KBM-7 (cell line): ENCODE results near the gene MCF2L2.

Source experiments
- DNase-seq: peaks from one replicate; pipeline ENCODE4 v3.0.0-alpha.2; 2015
- in situ Hi-C: fragments of 300-500 bp; cut with MboI; formaldehyde crosslinking; loops from 2 replicates; pipeline ENCODE4 v1.14.3; 2020; ENCODE audit warnings: low sequenced_read_pairs, low pct_unique_long_range_greater_than_20kb, mixed read lengths

The MCF2L2 gene

DNA sequence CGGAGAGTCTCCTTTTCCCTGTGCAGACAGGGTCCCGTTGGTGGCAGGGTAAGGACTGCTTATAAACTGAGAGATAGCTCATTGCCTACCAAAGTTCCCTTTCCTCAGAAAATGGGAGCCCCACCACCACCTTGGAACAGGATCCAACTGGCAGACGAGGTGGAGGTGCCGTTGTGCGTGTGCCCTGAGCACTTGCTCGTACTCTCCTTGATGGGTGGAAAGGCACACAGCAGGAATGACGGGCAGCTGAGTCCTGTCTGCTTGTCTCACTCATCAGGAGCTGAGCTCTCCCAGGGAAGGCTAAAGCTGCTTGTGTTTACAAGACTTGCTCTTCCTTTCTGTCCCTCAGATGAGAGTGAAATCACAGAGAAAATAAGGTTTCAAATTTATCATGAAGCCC, 114.7 kb downstream of the MCF2L2 start:
- in situ Hi-C loops = no loop called here
- no peak for DNase-seq

DNA sequence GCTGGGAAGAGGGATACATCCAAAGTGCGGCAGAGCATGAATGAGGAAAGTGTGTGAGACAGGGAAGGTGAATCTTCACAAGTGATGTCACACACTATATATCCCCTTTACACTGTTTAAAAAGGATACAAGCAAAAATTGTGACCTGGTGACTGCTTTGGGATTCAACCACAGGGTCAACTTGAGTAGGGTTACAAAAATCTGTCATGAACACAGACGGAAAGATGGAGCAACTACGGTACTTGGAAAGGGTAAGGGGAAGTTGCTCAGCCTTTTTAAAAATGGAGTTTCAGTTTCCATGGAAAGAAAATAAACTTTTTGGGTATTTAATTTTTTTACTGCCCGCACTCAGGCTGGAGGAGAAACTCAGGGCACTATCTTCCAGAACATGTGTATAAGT, 115.1 kb downstream of the MCF2L2 start:
- no peak for DNase-seq
- in situ Hi-C loops = no loop called here

DNA sequence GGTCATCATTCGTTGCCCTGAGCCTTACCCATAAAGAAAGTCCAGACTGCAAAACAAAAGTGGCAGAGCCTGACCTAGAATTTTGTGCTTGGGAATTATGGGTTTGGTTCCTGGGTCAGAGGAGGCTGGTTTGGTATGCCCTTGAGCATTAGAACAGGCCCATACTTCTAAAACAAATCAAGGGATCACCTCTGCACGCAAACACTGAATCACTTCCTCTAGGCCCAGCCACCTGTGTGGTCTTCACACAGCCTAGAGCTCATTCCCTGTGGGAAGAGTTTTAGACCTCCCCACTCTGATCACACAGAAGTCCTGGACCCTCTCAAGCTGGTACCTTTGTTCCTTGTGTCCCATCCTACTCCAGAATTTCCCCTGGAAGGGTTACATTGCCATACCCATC, 116.0 kb downstream of the MCF2L2 start:
- DNase-seq = no peak
- in situ Hi-C loops = no loop called here

DNA sequence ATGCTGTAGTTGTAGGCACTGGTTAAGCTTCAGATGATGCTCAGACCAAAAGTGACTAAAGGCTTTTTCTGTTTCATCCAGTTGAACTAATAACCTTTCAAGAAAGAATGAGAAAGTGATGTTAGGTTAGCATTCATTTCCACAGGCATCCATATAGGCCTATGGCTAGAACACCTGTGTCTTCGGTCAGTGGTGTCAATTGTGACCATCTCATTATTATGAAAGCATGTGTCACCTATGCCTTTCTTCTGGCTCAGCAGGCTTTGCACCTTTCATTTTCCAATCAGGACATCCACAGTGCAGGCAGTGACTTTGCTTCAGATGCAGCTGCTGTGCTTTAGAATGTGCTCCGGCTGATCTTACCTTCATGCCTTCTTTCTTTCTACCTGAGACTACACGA, 117.5 kb downstream of the MCF2L2 start:
- in situ Hi-C loops = no loop called here
- no peak for DNase-seq

DNA sequence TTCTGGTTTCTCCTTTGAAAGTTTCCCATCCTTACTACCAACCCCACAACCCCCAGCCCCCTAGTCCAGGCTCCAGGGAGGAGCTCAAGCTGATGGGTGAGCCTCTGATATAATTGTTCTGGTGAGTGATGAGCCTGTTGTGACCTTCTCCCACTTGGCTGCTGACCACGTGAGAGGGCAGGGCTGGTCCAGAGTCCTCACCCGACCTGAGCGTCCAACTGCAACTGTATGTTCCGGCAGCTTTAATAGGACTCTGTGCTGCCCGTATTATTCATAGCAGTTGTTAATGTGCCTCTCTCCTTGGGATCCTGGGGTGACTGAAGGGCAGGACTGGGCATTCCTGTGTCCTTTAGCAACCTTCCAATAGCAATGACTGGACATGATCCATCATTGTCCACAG, 119.1 kb downstream of the MCF2L2 start:
- no peak for DNase-seq
- in situ Hi-C loops = no loop called here

DNA sequence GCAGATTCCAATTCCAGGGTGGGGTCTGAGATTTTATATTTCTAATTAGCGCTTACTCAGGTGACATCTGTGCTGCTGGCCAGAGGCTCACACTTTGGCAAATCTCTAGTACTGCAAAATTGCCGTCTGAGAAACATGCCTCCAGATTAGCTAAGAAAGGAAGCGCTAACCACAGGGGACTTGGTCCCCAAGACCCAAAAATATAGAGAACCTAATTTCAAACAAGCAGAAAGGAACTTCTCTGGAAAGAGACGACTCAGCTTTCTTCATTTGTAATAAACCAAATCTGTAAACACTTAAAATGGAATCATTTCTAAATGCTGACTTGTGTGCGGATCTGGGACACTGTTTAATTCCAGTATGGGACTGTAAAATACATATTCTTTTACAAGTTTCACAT, 119.7 kb downstream of the MCF2L2 start:
- in situ Hi-C loops = no loop called here
- DNase-seq = no peak

DNA sequence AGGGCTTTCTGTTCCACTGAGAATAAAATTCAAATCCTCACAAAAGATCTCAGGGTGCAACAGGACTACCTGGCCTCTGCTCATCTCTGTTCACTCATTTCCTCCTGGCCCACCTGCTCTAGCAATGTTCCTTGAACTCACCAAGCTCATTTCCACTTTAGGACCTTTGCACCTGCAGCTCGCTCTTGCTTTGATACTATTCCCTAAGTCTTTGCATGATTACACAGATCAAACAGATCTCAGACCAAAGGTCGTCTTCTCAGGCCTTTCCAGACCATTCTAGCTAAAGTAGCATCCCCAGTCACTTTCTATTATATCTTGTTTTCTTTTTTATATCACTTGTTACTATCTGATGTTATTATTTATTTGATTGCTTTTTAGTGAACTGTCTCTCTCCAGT, 120.7 kb downstream of the MCF2L2 start:
- no peak for DNase-seq
- in situ Hi-C loops = no loop called here

DNA sequence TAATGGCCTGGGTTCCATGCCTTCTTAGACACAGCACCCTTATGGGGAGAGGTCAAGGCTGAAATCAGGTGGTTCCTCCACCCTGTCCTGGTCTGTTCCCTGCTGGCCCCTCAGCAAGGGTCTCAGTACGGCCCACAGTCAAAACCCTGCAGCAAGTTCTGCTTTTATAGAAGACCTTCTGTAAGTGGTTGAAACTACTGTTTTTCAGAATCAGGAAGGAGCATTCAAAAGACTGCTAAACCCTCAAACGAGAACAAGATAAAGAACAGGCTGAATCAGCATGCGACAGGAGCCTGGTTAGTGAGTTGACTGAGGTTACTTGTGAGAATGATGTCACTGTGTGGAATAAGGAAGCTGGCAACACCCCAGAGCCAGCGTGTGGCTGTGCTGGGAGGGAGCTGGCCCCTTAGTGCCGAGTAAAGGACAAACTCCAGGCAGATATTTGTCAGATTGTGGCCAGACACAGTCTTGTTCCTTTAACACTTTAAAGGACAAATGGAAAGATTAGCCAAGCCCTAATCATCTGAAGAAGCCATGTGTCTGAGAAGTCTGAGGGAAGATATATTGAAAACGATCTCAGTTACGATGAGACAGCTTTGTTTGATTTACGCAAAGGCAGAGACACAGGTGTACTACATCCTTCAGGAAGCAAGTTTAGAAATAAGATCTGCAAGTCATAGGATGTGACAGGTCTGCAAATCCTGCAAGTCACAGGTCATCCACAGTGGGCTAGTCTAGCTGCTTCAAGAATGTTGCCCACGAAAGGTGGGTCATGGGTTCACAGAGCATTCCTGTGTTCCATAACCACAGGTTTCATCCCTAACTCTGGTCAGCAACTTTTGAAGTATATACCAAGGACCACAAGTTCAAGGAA, 121.4 kb downstream of the MCF2L2 start:
- peak; percentile 94 for DNase-seq
- in situ Hi-C loops = no loop called here

DNA sequence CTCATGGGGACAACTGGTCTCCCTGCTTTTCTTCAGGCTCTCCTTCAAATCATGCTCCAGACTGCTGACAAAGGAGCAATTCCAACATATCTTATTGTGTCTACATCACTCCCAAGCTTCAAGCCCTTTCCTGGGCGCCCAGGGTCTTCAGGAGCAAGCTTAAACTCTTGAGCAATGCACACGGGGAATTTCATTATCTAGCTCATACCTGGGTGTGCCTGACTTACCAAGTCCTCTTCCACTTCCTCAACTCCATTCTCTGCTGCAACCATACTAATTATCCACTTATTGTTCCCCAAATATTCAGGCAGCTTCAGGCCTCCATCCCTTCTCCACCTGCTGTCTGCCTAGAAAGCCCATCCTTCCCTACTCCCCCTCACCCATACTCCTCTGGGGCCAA, 124.7 kb downstream of the MCF2L2 start:
- DNase-seq = peak; percentile 8
- in situ Hi-C loops = no loop called here

DNA sequence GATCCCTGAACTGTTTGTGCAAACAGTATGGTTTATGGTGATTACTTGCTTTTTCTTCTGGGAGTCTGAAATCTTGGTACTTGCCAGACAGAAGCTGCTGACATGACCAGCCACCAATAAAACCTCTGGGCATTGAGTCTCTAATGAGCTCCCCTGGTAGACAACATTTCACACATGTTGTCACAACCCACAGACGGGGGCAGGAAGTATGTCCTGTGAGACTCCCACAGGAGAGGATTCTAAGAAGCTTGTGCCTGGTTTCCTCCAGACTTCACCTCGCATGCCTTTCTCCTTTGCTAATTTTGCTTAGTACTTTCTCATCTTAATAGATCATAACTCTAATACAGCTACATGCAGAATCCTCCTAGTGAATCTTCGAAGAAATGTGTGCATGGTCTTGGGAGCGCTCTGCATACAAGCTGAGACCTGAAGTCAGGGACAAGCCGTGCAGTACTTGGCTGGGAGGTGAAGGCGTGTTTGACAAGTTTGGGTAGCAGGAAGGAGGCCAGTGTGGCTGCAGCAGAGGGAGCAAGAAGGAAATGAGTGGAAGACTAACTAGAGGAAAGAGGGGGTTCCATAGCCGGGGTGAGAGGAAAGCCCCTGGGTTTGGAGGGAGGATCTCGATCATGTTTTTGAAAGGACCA, 126.4 kb downstream of the MCF2L2 start:
- in situ Hi-C loops = no loop called here
- peak; percentile 56 for DNase-seq

DNA sequence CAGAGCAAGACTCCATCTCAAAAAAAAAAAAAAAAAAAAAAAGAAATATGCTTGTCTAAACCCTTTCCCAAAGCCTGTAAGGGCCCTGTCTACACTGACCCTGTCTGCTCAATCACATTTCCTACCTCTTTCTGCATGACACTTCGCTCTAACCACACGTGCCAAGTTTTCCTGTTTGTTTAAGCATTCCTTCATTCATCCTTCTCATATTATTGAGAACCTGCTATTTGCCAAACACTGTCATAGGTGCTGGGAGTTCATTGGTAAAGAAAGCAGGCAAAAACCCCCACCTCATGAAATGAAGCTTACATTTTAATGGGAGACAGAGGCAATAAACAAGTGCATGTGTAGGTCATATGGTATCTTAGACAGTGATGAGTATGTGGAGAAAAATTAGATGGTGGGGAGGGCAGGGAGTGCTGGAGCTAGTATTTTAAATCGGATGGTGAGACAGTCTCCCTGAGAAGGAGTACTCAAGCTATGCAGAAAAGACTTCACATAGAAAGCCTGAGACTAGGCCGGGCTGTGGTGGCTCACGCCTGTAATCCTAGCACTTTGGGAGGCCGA, 127.3 kb downstream of the MCF2L2 start:
- in situ Hi-C loops = no loop called here
- DNase-seq = no peak

DNA sequence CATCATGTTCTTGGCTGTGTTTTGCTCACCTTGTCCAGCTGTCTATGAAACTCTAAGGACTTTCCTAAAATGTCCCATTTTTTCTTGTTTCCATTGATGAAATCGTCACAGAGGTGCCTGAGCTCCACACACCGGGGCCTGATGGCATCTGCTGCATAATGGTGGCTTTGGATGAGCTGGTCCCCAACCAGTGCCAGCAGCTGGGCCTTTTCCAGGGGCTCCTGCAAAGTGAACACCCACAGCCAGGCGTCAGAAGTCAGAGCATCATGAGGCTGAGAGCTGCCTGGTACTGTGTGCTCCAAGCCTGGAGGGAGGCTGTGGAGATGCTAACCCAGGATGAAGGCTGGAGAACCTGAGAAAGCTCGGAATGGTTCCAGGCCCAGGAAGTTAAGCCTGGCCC, 128.4 kb downstream of the MCF2L2 start:
- in situ Hi-C loops = no loop called here
- DNase-seq = no peak

DNA sequence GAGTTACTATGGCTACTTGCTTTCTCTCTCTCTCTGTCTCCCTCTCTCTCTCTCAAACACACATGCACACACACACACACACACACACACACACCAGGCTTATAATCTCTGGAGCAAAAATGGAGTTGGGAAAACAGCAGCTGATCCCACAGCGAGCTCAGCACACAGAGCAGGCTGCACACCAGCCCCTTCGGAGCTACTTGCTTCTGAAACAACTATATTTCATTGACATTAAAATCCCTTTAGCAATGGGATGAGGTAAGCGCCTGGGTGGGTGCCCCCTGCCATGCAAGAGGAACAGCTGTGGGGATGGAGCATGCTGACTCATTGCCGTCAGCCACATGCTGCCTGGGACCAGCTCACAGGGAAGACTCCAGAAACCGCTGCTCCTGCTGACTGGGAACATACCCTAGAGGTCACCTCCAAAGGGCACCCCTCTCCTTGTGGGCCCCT, 129.7 kb downstream of the MCF2L2 start:
- in situ Hi-C loops = no loop called here
- DNase-seq = peak; percentile 60

DNA sequence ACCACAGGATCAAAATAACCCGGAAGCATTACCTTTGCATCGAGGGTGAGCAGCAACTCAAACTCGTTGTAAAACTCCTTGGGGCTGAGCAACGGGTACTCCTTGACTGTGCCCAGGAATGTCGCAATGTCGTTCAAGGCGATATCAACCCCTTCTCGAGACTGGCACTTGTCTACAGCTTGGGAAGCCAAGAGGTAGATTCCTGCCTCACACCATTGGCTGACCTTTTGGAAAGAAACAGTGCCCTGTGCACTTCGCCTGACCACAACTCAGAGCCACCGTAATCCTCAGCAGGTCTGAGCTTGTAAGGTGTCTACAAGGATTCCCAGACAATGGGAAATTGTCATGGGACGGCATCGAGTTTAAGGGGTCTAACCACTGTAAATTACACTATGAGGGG, 131.5 kb downstream of the MCF2L2 start:
- DNase-seq = no peak
- in situ Hi-C loops = no loop called here

DNA sequence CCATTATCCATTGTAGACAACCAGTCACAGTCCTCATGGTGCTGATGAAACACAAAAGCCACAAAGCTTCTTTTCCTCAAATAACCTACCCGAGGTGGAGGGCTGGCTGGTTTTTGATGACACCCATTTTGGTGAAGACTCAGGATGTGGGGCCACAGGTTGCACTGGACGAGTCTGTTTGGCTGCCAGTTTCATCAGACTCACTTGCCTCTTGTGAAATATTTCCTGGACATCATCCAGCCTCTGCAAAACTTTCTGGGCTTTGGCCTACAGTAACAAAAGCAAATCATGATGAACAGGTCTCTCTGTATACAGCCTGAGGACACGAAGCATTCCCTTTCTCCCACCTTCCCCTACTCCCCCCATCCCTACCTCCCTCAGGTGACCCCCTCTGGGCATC, 133.2 kb downstream of the MCF2L2 start:
- in situ Hi-C loops = no loop called here
- DNase-seq = no peak

DNA sequence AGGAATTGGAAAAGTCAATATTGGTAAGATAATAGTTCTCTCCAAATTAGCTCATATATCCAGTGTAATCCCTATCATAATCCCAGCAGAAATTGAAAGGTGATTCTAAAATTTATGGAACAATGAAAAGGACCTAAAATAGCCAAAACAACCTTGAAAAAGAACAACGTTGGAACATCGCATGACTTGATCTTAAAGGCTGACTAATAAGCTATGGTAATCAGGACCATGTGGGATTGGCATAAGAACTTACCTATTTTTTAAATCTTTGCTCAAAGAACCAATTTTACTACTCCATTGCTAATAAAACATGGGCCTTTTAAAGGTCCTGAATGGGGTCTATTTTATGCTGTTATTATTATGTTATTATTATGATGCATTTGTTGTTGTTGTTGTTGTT, 134.5 kb downstream of the MCF2L2 start:
- in situ Hi-C loops = no loop called here
- DNase-seq = no peak

DNA sequence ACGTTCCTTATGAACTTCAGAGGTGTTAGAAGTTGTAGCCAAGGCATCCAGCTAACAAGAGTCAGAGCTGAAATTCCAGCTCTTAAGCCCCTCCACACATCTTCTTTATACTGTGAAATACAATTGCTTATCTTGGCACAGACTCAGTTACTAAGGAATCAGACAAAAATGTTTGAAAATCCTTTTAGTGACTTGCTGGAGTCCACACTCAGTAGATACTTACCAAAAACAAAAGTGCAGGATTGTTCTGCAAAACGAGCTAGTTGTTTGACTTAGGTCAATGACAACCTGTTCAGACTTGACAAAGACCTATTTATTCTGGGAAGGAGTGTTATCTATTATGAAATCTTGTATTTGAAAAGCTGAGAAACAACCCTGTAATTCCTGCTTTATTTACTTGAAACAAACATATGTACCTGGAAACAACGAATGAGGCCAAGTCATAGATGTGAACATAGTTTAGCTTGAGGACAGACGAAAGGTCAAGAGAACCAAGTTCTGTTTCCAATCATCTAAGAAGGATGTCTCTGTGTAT, 136.9 kb downstream of the MCF2L2 start:
- DNase-seq = no peak
- in situ Hi-C loops = no loop called here

DNA sequence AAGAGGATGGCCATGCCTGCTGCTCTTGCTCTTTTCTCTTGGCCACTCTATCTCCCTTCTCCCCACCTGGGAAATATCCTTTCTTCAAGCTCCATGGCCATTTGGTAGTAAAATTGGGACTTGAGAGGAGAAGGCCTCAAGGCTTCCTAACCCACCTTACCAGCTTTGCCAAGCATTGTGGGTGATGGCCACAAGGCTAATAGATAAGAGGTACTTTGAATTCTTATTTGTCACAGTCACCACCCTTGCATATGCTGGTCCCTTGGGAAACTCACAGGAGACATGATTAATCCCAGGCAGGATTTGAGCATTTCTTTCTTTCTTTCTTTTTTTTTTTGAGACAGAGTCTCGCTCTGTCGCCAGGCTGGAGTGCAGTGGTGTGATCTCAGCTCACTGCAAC, 138.2 kb downstream of the MCF2L2 start:
- in situ Hi-C loops = no loop called here
- no peak for DNase-seq

DNA sequence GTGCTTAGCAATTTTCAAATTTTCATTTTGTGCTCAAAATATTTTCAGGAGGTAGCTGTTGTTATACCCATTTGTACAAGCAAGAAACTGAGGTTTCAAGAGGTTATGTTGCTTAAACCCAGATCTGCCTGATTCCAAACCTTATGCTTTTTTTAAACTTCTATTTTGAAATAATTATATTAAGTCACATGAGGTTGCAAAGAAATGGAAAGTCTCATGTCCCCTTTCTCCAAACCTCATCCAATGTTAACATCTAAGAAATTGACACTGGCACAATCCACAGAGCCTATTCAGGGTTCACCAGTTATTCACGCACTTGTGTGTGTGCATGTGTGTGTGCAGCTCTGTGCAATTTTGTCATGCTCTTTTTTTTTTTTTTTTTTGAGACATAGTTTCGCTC, 140.3 kb downstream of the MCF2L2 start:
- no peak for DNase-seq
- in situ Hi-C loops = no loop called here

DNA sequence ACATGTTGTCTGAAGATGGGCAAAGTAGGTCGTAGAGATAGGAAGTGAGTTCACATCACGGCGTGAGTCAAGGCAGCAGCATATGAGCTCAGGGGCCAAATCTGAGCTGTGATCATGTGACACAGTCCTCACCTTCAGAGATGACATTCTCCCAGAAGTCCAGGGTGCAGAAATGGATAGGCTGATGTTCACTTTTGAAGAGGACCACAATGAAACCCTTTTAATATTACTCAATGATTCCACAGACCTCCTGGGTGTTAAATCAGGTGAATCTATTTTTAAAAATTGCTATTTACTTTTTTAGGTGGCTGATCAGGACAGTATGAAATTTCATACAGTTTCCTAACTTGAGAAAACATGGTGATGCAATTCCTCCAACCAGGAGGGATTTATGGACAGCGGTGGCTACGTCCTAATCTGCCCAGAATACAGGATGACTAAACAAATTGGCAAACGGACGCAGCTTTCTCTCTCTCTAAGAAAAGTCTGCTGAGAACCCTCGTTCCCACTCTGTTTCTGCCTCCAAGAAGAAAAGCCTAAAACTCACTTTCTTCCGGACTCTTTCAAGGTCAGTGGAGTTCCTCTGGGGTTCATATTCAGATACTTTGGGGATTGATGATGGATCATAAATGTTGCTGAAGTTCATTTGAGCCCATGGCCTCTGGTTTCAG, 141.0 kb downstream of the MCF2L2 start:
- in situ Hi-C loops = no loop called here
- no peak for DNase-seq
